Endothelial cell of hepatic sinusoid (primary cell): Measurements from ENCODE around the gene CCDC187.

Experiments
- in situ Hi-C: cut with HindIII; loops from 2 replicates; pipeline ENCODE4 v1.10.0; 2017; ENCODE audit warnings: low sequenced_read_pairs

CCDC187 gene

DNA sequence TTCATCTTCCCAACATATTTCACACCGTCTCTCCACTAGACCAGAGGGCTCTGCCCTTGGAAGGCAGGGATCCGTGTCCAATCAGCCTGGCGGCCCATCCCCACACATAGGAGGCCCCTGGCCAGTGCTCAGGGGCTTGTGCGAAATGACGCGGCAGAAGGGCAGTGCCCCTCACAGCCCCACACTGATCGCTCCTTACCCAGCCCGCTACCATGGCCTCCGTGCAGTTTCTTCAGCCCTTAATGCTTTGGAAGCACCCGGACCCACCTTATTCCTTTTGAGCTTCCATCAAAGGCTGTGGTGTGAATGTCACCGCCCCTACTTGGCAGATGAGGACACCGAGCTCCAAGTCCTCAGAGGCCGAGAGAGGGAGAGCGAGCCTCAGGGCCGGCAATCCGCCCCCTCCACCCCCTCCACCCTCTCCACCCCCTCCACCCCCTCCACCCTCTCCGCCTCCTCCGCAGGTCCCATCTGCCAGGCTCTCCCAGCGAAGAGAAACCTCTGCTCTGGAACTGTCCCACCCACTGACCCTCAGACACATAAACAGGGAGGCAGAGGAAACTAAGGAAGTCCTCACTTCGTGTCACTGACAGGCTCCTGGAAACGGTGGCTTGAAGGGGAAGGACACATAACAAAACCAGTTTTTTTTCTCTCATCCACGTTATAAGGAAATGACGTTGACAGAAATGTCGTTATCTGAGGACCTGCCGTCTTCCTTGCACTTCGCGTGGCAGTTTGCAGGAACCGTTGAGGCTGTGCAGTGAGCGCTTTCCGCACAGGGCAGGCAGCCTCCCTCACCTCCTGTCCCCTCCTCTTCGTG is 72.2 kb downstream of the CCDC187 start:
- in situ Hi-C loops = no loop called here

DNA sequence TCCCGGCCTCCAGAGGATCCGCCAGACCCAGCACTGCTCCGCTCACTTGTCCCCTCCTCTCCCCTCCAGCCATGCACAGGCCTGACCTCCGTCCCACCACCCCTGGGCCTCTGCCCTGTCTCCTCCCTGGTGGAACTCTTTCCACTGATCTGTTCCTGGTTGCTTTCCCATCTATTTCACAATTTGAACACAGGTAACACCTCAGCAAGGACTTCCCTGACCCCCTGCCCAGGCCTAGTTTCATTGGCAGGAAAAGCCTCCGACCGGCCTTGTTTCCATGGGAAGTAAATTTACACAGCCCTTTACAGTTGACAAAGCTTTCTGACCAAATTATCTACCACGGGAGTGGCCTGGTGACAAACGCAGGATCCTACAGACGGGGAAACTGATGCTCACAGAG is 73.1 kb downstream of the CCDC187 start:
- in situ Hi-C loops = no loop called here

DNA sequence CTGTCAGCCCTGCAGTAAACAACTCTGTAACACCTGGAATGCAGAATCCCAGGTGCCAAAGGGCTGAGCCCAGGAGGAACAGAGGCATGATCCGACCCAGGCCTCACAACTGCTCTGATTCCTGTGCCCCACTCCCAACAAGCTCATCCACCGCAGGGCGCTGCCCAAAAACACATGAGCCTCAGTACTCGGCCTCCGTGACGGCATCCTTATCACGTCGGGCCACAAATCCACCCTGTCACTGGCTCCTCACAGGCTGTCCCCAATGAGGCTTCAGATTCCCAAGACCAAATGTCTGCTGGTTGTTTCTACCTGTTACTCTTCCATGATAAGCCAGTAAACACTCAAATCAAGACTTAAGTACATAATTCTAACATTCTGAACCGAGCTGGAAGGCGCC is 73.5 kb downstream of the CCDC187 start:
- in situ Hi-C loops = no loop called here

DNA sequence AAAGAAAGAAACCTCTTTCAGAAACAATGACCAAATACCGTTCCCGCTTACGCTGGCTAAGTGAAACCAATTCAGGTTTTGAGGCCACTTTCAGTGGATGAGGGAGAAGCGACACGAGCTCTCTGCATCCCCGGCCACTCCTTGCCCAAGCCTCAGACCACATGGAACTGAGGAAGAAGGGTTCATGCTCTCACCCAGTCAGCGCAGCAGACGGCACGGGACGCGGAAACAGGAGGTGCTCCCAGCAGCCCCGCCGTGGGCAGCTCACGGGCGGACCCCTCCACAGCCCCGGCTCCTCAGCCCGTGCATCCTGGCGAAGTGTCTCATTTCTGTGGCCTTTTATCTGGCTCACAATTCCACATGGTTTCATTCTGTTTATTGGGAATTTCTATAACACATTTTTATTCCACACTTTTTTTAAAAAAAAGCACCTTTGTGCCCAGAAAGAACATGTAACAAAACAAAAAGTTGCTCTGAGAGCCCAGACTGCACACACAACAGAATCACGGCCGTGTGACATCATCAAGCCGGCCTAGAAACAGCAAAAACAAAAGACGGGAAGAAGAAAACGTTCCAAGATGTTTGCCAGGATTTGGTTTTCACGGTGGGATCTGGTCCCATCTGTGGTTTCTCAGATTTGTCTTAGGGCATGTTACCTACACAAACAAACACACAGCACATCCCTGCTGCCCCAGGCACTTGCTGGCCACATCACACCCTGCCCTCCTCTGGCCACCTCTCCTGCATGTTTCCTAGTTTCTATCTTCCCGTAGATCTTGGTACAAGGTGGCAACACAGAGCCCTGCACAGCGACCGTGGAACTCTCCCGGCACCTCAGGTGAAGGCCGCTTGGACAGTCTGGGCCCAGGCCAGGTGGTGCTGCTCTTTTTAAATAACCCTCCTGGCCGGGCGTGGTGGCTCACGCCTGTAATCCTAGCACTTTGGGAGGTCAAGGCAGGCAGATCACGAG is 74.5 kb downstream of the CCDC187 start:
- in situ Hi-C loops = loop anchor here (10.0 kb wide), 1 partner anchor 75 kb away; no protein-coding TSS in a partner anchor

DNA sequence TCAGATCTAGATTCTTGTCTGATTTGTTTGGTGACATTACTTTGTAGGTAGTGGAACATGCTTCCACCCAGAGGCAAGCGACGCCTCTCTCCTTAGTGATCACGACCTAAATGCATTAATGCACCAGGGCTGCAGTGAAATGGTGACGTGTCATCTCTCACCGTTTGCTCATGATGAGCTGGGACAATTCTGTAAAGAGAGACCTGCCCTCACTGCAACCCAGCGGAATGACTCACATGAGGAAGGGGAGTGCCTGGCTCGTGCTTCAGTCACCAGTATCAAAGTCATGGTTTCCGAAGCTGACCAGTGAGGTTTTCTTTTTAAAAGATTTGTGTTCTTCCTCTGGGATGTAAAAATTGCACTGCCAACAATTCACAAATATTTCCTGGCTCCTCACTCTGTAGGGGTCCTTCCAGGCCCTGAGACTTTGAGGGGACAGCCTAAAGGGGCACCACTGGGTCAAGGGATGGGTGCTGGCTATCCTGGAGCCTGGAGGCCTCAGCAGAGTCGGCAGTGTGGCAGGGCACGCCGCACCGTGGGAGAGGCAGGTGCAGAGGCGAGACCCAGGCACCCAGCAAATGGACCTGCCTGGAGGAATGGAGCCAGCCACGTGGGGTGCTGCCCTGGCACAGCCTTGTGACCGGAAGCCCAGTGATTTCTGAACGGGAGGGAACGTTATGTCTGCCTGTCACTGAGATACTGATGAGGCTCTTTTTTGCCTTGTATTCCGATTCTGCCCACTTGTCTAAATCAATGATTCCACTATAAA is 75.6 kb downstream of the CCDC187 start:
- in situ Hi-C loops = loop anchor here (10.0 kb wide), 1 partner anchor 73 kb away; no protein-coding TSS in a partner anchor

DNA sequence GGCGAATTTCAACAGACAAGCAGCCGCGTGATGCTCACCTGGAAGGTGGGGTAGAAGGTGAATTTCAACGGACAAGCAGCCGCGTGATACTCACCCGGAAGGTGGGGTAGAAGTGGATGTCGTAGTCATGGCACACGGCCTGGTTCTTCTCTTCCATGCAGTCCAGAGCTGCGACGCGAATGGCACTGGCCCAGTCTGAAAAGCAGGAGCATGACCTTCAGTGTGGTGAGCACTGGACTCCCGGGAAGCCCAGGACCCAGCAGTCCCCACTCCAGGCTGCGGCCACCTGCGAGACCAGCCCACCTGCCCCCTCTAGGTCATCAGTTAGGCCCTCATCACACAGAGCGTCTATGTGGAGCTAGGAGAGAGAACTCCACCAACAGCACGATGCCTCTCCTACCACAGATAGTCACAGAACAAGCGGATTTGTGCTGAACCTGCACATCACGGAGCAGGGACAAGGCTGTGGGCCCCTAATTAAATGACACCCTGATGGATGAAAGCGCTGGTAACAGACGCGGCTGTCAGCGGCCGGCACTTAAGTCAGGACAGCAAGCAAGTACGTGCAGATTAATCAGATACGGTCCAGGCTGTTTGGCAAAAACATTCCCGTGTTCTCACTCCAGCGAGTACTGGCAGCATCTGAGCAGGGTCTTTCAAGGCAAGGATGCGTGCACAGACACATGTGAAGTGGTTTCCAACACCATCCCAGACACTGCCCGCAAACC is 77.0 kb downstream of the CCDC187 start:
- in situ Hi-C loops = loop anchor here (10.0 kb wide), 1 partner anchor 72 kb away; no protein-coding TSS in a partner anchor

DNA sequence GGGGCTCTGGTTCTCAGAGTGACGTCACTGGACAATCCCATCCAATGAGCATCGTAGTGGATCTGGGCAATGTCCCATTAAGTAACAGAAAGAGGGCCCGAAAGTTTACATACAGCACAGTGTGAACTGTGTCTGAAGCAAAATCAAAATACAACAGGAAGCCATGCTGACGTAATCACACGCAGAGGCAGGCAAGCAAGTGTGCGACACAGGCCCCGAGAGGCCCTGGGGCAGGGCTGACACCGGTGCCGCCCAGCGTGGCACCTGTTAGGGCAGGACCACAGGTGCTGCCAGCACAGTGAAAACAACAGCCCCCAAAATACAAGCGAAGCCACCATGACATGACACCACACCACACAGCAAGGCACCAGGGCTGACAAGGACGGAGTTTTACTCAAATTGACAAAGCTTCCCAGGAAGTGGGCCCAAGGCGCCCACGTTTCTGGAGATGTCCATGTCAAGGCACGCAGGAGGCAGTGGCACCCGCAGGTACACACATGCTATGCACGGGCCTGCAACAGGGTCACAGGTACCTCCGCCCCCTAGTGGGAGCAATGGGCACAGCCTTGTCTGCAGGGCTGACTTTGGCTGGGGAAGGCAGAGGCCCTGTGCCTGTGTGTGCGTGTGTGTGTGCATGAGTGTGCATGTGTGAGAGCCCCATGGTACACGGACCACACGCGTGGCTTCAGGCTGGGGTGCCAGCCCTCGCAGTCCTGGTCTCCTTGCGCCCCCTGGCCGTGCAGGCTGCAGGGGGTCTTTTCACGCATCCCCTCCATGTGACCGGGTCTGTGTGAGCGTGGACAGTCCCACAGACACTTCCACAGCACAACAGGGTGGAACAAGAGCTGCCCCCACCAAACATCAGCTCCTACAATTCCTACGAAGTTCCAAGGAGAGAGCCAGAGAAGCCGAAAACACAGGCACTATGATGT is 77.9 kb downstream of the CCDC187 start:
- in situ Hi-C loops = loop anchor here (10.0 kb wide), 1 partner anchor 71 kb away; no protein-coding TSS in a partner anchor

DNA sequence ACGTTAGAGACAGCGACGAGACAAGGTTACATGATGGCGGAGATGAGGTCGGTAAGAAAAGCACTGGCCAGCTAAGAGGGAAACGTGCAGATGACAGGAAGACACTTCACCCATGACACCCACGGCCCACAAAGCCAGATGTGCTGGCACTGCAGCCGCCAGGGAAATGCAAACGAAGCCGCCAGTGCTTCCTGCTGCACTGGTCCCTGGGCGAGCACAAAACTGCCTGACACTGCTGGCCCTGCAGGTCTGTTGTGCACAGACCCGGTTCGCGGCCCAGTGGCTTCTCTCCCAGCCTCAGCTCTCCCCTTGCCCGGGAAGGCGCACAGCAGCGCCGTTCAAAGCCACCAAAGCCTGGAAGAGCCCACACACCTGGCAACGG is 78.5 kb downstream of the CCDC187 start:
- in situ Hi-C loops = loop anchor here (10.0 kb wide), 1 partner anchor 71 kb away; no protein-coding TSS in a partner anchor

DNA sequence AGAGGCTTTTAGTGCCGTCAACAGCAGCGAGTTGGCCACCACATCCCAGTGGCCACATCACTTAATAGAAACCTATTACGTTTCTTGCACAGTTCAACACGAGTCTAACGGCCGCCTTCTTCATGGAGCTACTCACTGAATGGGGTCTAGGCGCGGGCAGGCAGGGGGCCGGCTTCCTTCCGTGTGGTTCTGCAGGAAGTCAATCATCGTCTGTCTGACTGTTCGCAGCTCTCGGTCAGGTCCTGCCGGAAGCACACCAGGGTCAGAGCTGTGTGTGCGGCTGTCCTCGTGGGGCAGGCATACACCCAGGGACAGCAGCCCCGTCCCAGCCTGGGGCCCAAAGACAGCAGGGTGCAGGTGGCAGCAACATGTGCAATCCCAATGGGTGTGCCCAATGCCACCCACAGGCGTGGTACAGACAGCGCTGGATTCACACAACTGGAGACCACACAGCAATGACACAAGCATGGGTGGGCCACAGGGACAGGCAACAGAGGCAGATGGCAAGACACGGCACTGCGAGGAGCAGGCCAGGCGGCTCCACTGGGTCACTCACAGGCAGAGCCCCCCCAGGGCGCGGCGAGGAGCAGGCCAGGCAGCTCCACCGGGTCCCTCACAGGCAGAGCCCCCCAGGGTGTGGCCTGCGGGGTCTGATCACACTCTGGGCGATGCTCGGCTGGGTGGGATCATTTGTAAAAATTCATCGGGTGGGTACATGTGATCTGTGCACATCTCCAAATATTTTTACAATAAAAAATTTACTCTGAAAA is 79.8 kb downstream of the CCDC187 start:
- in situ Hi-C loops = loop anchor here (10.0 kb wide), 1 partner anchor 69 kb away; no protein-coding TSS in a partner anchor

DNA sequence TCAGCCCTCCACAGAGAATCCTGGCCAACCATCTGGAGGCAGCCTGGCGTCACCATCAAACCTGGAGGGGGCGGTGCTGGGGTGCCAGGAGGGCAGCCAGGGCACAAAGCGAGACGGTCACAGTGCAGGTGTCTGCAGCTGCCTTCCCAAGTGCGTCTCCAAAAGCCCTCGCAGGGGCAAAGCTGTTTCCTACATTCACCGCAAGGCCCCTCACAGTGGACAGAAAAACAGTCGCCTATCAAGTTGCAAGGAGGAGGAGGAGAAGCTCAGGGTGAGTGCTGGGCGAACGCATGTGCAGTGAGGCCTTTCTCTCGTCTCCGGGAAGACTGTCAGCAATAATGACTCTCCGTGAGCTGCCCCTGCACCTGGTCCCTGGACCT is 81.0 kb downstream of the CCDC187 start:
- in situ Hi-C loops = loop anchor here (10.0 kb wide), 1 partner anchor 68 kb away; no protein-coding TSS in a partner anchor

DNA sequence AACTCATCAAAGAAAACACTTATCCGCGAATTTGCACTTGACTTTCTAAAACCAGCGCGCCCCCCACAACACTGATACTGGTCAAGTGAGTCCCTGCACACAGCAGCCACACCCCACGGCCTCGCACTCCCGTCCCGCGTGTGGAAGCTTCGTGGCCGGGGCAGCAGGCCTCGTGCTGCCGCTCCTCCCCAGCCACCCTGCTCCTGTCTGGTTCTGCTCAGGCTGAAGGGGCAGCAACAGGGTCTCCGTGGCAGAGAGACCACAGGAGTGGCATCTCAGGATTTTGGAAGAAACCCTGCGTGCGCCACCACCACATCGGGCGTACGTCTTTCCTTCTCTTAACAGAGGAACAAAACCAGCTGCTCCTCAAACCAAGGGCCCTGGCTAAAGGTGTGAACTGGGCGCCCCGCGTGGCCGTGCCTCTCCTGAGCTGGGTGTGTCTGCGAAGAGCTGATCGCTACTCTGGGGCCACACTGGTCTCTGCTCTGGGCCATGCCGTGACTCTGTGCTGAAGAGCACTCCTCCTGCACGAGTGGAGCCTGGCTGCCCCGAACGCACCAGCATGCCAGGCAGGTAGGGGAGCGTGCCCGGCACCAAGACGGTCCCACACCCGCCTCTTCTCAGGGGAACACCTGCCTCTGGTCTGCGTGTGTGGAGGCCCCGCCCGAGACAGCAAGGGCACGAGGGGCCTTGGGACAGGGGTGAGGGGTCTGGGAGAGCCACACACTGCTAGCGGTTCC is 81.6 kb downstream of the CCDC187 start:
- in situ Hi-C loops = loop anchor here (10.0 kb wide), 1 partner anchor 68 kb away; no protein-coding TSS in a partner anchor

DNA sequence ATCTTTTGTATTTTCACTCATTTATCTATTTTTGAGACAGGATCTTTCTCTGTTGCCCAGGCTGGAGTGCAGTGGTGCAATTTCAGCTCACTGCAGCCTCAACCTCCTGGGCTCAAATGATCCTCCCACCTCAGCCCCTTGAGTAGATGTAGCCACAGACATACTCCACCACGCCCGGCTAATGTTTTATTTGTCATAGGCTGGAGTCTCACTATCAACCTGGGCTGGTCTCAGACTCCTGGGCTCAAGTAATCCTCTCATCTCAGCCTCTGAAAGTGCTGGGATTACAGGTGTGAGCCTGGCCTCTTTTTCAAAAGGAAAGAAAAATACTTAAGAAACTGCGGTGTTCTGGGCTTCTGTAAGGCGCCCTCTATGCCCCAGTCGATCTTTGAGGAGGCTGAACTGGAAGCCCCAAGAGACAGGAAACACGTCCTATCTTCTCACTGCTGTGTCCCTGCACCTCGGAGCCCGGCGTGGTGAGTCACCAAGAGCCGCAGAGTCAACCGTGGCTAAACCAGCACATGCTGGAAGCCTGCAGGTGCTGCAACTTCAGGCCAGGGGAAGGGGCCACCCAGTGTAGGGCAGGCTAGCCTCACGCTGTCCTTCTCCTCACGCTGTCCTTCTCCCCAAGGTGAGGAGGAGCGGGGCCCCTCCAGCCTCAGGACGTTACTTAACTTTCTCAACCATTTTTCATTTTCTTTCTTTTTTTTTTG is 83.7 kb downstream of the CCDC187 start:
- in situ Hi-C loops = loop anchor here (10.0 kb wide), 1 partner anchor 65 kb away; no protein-coding TSS in a partner anchor

DNA sequence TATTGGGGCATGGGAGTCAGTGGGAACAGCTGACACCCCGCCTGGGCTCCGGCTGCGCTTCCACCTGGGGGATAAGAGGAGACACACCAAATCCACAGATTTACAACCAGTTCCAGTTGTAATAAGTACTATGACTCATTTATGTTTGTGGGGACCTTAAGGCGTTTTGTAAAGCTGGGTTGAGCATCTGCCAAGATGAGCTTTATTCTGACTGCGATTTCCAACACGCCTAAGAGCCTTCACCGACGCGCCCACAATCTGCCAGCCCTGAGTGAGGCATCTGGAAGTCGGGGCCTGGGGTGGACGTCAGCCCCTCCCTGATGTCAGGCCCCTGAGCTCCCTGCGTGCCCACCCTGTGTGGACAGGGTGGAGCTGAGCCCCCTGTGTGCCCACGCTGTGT is 84.6 kb downstream of the CCDC187 start:
- in situ Hi-C loops = no loop called here

DNA sequence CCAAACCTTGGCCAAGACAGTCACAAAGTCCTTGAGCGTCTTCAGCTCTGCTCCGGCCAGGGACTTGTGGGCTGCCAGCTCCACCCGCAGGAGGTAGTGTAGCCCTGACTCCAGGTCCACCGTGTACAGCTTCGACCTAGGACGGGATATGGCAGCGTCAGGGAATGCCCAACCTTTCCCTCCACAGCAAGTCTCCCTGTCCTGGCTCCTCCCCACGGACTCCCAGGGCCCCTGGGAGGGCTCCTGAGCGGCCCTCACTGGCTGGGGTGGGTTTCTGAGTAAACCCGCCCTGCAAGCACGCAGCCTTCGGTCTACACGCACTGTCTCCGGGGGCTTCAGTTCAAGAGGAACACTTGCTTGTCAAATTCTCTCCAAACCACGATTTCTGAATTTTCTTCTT is 85.2 kb downstream of the CCDC187 start:
- in situ Hi-C loops = no loop called here

DNA sequence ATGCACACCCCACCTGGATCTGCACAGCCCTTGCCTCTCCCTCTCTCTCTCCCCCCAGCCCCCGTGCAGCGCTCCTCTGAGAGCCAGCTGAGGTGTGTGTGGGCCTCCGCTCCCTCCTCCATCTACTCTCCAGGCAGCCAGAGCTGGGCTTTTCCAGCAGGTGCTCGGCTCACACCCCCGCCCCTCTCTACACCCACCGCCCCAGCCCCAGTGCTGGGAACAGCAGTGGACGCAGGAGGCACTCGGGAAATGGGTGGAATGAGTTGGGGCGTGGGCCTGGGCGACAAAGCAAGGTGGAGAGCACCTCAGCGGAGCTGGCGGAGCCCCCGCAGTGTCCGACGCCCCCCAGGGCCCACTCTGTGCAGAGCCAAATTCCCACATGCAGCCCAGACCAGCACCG is 85.6 kb downstream of the CCDC187 start:
- in situ Hi-C loops = no loop called here

DNA sequence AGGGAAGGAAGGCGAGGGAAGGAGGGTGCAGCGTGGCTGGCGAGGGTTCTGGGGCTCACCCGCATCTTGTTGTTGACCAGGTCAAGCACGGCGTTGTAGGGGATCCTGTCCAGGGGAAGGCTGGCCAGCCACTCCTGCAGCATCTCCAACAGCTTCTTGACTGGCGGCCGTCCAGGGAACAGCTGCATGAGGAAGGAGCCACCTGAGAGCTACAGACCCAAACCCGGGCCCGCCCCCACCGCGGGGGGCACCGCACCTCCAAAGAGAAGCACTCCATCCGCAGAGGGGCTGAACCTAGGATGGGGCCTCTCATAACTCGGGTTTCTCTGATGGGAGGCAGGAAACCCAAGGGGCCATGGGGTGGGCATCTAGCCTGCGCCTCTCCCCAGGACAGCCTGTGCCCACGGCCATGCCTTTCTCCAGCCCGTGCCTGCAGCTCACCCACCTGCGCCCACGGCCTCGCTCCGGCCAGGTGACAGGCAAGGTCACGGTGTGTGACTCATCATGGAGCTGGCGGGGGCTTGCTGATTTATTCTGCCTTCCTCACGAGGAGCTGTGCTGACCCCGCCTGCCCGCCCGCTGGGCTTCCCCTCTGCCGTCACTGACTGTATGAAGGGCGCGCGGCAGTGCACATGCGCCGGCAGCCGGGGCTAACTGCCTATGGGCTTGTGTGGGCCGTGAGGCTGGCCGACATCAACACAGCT is 87.2 kb downstream of the CCDC187 start:
- in situ Hi-C loops = no loop called here
